ACC112 (cell line): ENCODE data around the gene GPR63.
"Not testable (repeated sequence)": the region's sequence is repeated elsewhere in the genome, so short reads cannot be mapped to it uniquely, and the experiment has no call there.

Experiments used
- H2AFZ ChIP-seq: fragments of 200-600 bp; sonication (generic); one replicate; pipeline ENCODE4 v1.6.0; 2017; ENCODE audit warnings: antibody characterized with exemption, low read length; ENCODE audit not compliant: unreplicated experiment
- H3K27ac ChIP-seq: fragments of 200-600 bp; sonication (generic); 2 replicates; pipeline ENCODE4 v1.5.1; 2014; ENCODE audit warnings: low read depth, mild to moderate bottlenecking, antibody characterized with exemption, low read length, moderate library complexity
- H3K27me3 ChIP-seq: fragments of 200-600 bp; sonication (generic); 2 replicates; pipeline ENCODE4 v1.6.1; 2014; ENCODE audit warnings: mild to moderate bottlenecking, antibody characterized with exemption, low read length, moderate library complexity, mixed read lengths; ENCODE audit not compliant: insufficient read depth
- H3K36me3 ChIP-seq: fragments of 200-600 bp; sonication (generic); 2 replicates; pipeline ENCODE4 v1.6.1; 2016; ENCODE audit warnings: mild to moderate bottlenecking, antibody characterized with exemption, low read length, moderate library complexity, mixed read lengths; ENCODE audit not compliant: insufficient read depth
- H3K4me1 ChIP-seq: fragments of 200-600 bp; sonication (generic); one replicate; pipeline ENCODE4 v1.6.1; 2016; ENCODE audit warnings: low read length, mixed read lengths; ENCODE audit not compliant: insufficient read depth, unreplicated experiment, control insufficient read depth
- H3K4me3 ChIP-seq: fragments of 200-600 bp; sonication (generic); 2 replicates; pipeline ENCODE4 v1.5.1; 2014; ENCODE audit warnings: mild to moderate bottlenecking, low read depth, low read length
- H3K79me2 ChIP-seq: fragments of 200-600 bp; sonication (generic); one replicate; pipeline ENCODE4 v1.6.0; 2016; ENCODE audit warnings: low read length; ENCODE audit not compliant: control insufficient read depth, unreplicated experiment, insufficient read depth

The GPR63 gene

GRCh38 chr6:96837081-96837971 is at the start of gene GPR63:
GPR63 (minus strand) TSS chr6:96837477; CDS start chr6:96799731, 37,746 bp downstream.
- Histone ChIP-seq H3K27ac (no peak within 1 kb of the TSS), H2AFZ (peak within 1 kb of the TSS; percentile 37), H3K27me3 (peaks cover 81% of the 10 kb centered on the region), H3K36me3 (no peaks in the 10 kb centered on the region), H3K4me1 (no peaks in the 10 kb centered on the region), H3K4me3 (peak within 1 kb of the TSS; percentile 77), H3K79me2 (no peaks in the 10 kb centered on the region)

- H3K36me3 ChIP-seq: no peaks in the 10 kb centered on the region
- H3K4me3 ChIP-seq: no peak overlapping the region
- H3K27ac ChIP-seq: no peak overlapping the region
- no peaks in the 10 kb centered on the region for H3K4me1 ChIP-seq
- H3K27me3 ChIP-seq: peaks cover 3% of the 10 kb centered on the region; the same call in 1 of the 2 replicates
- no peaks in the 10 kb centered on the region for H3K79me2 ChIP-seq
- no peak overlapping the region for H2AFZ ChIP-seq
Observed at GRCh38 chr6:96886519-96886918, 49.2 kb upstream of the GPR63 start.

GRCh38 chr6:96885187-96885631 is 47.9 kb upstream of the GPR63 start:
- peaks cover 10% of the 10 kb centered on the region; the same call in 1 of the 2 replicates for H3K27me3 ChIP-seq
- not testable (repeated sequence) for H2AFZ ChIP-seq, H3K79me2 ChIP-seq, H3K4me3 ChIP-seq, H3K4me1 ChIP-seq, H3K36me3 ChIP-seq, H3K27ac ChIP-seq

- Histone ChIP-seq H3K27me3 (peaks cover 20% of the 10 kb centered on the region), H3K4me3 (no peak overlapping the region), H3K79me2 (no peaks in the 10 kb centered on the region), H3K27ac (no peak overlapping the region), H3K4me1 (no peaks in the 10 kb centered on the region), H2AFZ (no peak overlapping the region), H3K36me3 (no peaks in the 10 kb centered on the region)
Observed at GRCh38 chr6:96878143-96878542, 40.9 kb upstream of the GPR63 start.

- H3K79me2 ChIP-seq: no peaks in the 10 kb centered on the region
- no peak overlapping the region for H3K4me3 ChIP-seq
- no peaks in the 10 kb centered on the region for H3K4me1 ChIP-seq
- peak overlapping the region; percentile 40 for H2AFZ ChIP-seq
- no peak overlapping the region for H3K27ac ChIP-seq
- no peaks in the 10 kb centered on the region for H3K36me3 ChIP-seq
- H3K27me3 ChIP-seq: peaks cover 30% of the 10 kb centered on the region
Observed at GRCh38 chr6:96876886-96877545, 39.7 kb upstream of the GPR63 start.

GRCh38 chr6:96872976-96873375 is 35.7 kb upstream of the GPR63 start:
- Histone ChIP-seq H2AFZ (no peak overlapping the region), H3K27ac (no peak overlapping the region), H3K79me2 (no peaks in the 10 kb centered on the region), H3K4me1 (no peaks in the 10 kb centered on the region), H3K4me3 (no peak overlapping the region), H3K36me3 (no peaks in the 10 kb centered on the region), H3K27me3 (peaks cover 38% of the 10 kb centered on the region)

GRCh38 chr6:96865055-96865405 is 27.8 kb upstream of the GPR63 start:
- Histone ChIP-seq H3K79me2 (no peaks in the 10 kb centered on the region), H3K4me1 (no peaks in the 10 kb centered on the region), H3K27ac (no peak overlapping the region), H3K27me3 (peaks cover 58% of the 10 kb centered on the region), H3K4me3 (no peak overlapping the region), H2AFZ (no peak overlapping the region), H3K36me3 (no peaks in the 10 kb centered on the region)

- Histone ChIP-seq H3K36me3 (no peaks in the 10 kb centered on the region), H3K27me3 (peaks cover 55% of the 10 kb centered on the region), H3K79me2 (no peaks in the 10 kb centered on the region), H3K4me3 (no peak overlapping the region), H2AFZ (no peak overlapping the region), H3K27ac (no peak overlapping the region), H3K4me1 (no peaks in the 10 kb centered on the region)
Observed at GRCh38 chr6:96864216-96865054, 27.2 kb upstream of the GPR63 start.

GRCh38 chr6:96862560-96862959 is 25.3 kb upstream of the GPR63 start:
- Histone ChIP-seq H2AFZ (no peak overlapping the region), H3K79me2 (no peaks in the 10 kb centered on the region), H3K4me1 (no peaks in the 10 kb centered on the region), H3K4me3 (no peak overlapping the region), H3K27ac (no peak overlapping the region), H3K36me3 (no peaks in the 10 kb centered on the region), H3K27me3 (peaks cover 53% of the 10 kb centered on the region)

GRCh38 chr6:96861588-96861987 is 24.3 kb upstream of the GPR63 start:
- peaks cover 51% of the 10 kb centered on the region for H3K27me3 ChIP-seq
- H2AFZ ChIP-seq: no peak overlapping the region
- H3K36me3 ChIP-seq: no peaks in the 10 kb centered on the region
- no peak overlapping the region for H3K27ac ChIP-seq
- H3K4me3 ChIP-seq: no peak overlapping the region
- H3K79me2 ChIP-seq: no peaks in the 10 kb centered on the region
- H3K4me1 ChIP-seq: no peaks in the 10 kb centered on the region
